ENCODE results near the gene PVALB. TPM values are rescaled to one million over a fixed set of nuclear protein-coding genes. Genes with fewer than 3 reads are reported as not detected.

PVALB gene
- total RNA-seq, 1 experiment from 2014 or later, result not detected

GRCh38 chr22:36864454-36865215 lies 47.8 kb upstream of the PVALB start:
- no peak for DNase-seq (ENCODE audit: low read depth, low spot score)
- Histone ChIP-seq H4K20me1 (ENCODE audit: insufficient read depth) (no peaks in the 10 kb centered on the region), H2AFZ (ENCODE audit: low read depth, low read length, poor library complexity, severe bottlenecking) (no peak overlapping the region), H3K4me3 (replicated peaks in 1 of 2; ENCODE audit: low read depth in 1 of 2, low read length in 2 of 2) (no peak overlapping the region), H3K27ac (ENCODE audit: low read depth, low read length) (no peak overlapping the region), H3K9me2 (ENCODE audit: insufficient read depth) (no peaks in the 10 kb centered on the region), H3K79me2 (ENCODE audit: insufficient read depth, low read length) (no peaks in the 10 kb centered on the region), H3K27me3 (ENCODE audit: insufficient read depth, low read length) (peaks cover 10% of the 10 kb centered on the region; the same call in 1 of the 2 replicates), H3K4me1 (ENCODE audit: control insufficient read depth in 1 of 2, insufficient read depth in 2 of 2, low read length in 2 of 2) (peaks cover 0 to 12% of the 10 kb centered on the region in 2 experiments; a peak in 1 of 4 replicates), H3K4me2 (ENCODE audit: low read length) (no peak overlapping the region), H3K9ac (ENCODE audit: low read length) (no peak overlapping the region), H3K9me3 (ENCODE audit: control insufficient read depth in 1 of 2, insufficient read depth in 1 of 2, low read depth in 1 of 2, low read length in 2 of 2) (no peaks in the 10 kb centered on the region), H3K36me3 (ENCODE audit: control insufficient read depth in 1 of 2, insufficient read depth in 2 of 2, low read length in 2 of 2) (no peaks in the 10 kb centered on the region)
- ChIA-PET POLR2A (no interaction called here), RAD21 (ENCODE audit: low non-redundant PET in 1 of 2, low total read pairs in 2 of 2, uncharacterized antibody in 2 of 2, unreplicated experiment in 2 of 2) (no interaction called here), CTCF (no interaction called here)
- ATAC-seq, result no peak
- intact Hi-C loops (cut with micrococcal nuclease), result no loop called here
- no peak for TF ChIP-seq ELF1 (IDR thresholded peaks at IDR 0.05; ENCODE audit: borderline replicate concordance, low read depth)
- BruUV-seq (replicated peaks), result no TSS peak

GRCh38 chr22:36863979-36864378 lies 47.1 kb upstream of the PVALB start:
- Histone ChIP-seq H3K4me3 (replicated peaks in 1 of 2; ENCODE audit: low read depth in 1 of 2, low read length in 2 of 2) (no peak overlapping the region), H4K20me1 (ENCODE audit: insufficient read depth) (no peaks in the 10 kb centered on the region), H3K9me3 (ENCODE audit: control insufficient read depth in 1 of 2, insufficient read depth in 1 of 2, low read depth in 1 of 2, low read length in 2 of 2) (no peaks in the 10 kb centered on the region), H3K27me3 (ENCODE audit: insufficient read depth, low read length) (peaks cover 10% of the 10 kb centered on the region; the same call in 1 of the 2 replicates), H3K9ac (ENCODE audit: low read length) (no peak overlapping the region), H3K79me2 (ENCODE audit: insufficient read depth, low read length) (no peaks in the 10 kb centered on the region), H3K27ac (ENCODE audit: low read depth, low read length) (no peak overlapping the region), H3K36me3 (ENCODE audit: control insufficient read depth in 1 of 2, insufficient read depth in 2 of 2, low read length in 2 of 2) (no peaks in the 10 kb centered on the region), H3K4me1 (ENCODE audit: control insufficient read depth in 1 of 2, insufficient read depth in 2 of 2, low read length in 2 of 2) (peaks cover 0 to 8% of the 10 kb centered on the region in 2 experiments; a peak in 1 of 4 replicates), H3K9me2 (ENCODE audit: insufficient read depth) (no peaks in the 10 kb centered on the region), H2AFZ (ENCODE audit: low read depth, low read length, poor library complexity, severe bottlenecking) (no peak overlapping the region), H3K4me2 (ENCODE audit: low read length) (no peak overlapping the region)
- ChIA-PET RAD21 (ENCODE audit: low non-redundant PET in 1 of 2, low total read pairs in 2 of 2, uncharacterized antibody in 2 of 2, unreplicated experiment in 2 of 2) (no interaction called here), CTCF (no interaction called here), POLR2A (no interaction called here)
- TF ChIP-seq YY1 (IDR thresholded peaks at IDR 0.05; ENCODE audit: extremely low read depth, insufficient replicate concordance, low read depth, low read length), result no peak
- no peak for TF ChIP-seq SRF (IDR thresholded peaks at IDR 0.05; ENCODE audit: low read depth)
- no peak for TF ChIP-seq POLR2AphosphoS5 (IDR thresholded peaks at IDR 0.05; ENCODE audit: low read depth, low read length)
- no peak for TF ChIP-seq EZH2phosphoT487 (IDR thresholded peaks at IDR 0.05; ENCODE audit: borderline replicate concordance)
- TF ChIP-seq, protein P1, sequence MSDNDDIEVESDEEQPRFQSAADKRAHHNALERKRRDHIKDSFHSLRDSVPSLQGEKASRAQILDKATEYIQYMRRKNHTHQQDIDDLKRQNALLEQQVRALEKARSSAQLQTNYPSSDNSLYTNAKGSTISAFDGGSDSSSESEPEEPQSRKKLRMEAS (IDR thresholded peaks at IDR 0.05), result no peak
- TF ChIP-seq SP1 (IDR thresholded peaks at IDR 0.05; ENCODE audit: low read depth), result no peak
- TF ChIP-seq POLR2A (IDR thresholded peaks at IDR 0.05; ENCODE audit: borderline replicate concordance, extremely low read depth, insufficient read depth, insufficient read length), result no peak
- TF ChIP-seq FOSL1 (IDR thresholded peaks at IDR 0.05; ENCODE audit: low read depth), result no peak
- no peak for TF ChIP-seq EZH2 (IDR thresholded peaks at IDR 0.05)
- ATAC-seq, result no peak
- intact Hi-C loops (cut with micrococcal nuclease), result no loop called here
- no peak for DNase-seq (ENCODE audit: low read depth, low spot score)
- BruUV-seq (replicated peaks), result no TSS peak

Measured in HCT116 (cell line).